Stimulated activated CD8-positive, alpha-beta memory T cell treated with anti-CD3 and anti-CD28 coated beads, Interleukin-15, amount 100 ng/mL, for 48 hours (primary cell): Measurements from ENCODE around the gene RBMX2.

Experiments used
- DNase-seq, 2 donors: peaks; one replicate each; pipeline ENCODE4 v3.0.0-alpha.2; 2020; ENCODE audit warnings: low read depth in 2 of 2

The RBMX2 gene

DNA sequence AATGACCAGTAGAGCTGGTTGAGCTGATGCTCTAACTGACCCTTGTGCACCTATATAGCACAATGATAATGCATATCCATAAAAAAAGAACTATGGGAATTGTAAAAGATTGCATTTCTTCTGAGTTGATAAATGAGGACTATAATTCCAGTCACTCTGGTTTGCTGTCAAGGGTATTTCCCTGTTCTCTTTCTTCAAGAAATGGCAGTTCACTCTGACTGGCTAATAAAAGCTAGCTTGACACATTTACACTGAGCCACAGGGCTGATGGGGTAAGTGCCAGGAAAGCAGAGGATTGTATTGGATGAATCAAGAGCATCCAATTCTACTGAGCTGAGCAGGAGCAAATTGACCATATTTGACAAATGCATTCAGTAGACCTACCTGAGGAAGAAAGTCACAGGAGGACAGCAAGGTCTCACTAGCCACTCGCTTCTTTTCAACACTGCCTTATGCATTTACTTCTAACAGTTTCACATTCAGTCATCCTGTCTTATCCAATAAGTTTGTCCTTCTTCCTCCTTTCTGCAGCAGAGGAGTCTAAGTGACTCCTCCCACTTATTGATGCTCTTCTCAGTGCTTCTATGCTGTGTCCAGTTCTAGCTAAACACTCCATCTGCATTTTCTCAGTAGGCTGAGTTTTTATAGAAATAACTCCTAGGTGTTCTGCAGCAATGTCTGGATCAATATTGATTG lies 43.0 kb downstream of the RBMX2 start:
- DNase-seq = no peak

DNA sequence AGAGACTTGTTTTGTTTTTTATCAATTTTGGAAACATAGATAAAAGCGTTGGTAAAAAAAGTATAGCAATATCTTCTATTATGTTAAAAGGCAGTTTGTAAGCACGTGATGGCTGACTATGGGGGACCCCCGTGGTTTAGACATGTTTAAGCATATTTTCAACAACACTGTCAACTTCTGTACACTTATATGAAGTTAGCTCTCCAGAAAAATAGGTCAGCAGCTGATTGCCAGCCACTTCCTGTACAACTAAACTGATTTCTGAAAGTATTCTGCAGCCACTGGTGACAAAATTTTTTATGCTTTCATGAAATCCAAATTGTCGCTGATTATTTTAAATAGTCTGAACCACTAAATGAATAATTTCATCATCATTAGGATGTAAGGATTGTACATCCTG lies 45.2 kb downstream of the RBMX2 start:
- no peak for DNase-seq
